Heart left ventricle (tissue), 16 donors: Measurements from ENCODE around the gene GYS1. TPM values are rescaled to one million over a fixed set of nuclear protein-coding genes. Genes with fewer than 3 reads are reported as not detected.

Source experiments
- ATAC-seq, 4 donors: fragments of 200-7000 bp; cut with Tn5 transposase; one replicate each; pipeline ENCODE4 v1.9.1; 2020 to 2022; ENCODE audit warnings: moderate library complexity in 4 of 4, mild to moderate bottlenecking in 3 of 4, moderate number of reproducible peaks in 1 of 4
- DNase-seq, 5 donors: peaks; one replicate each; pipeline ENCODE4 v3.0.0-alpha.2; 2020
- H3K27ac ChIP-seq, 12 donors: fragments of 200-600 bp; sonication (generic) in 4 of 12; one replicate each; pipeline versions ENCODE4 v1.5.0 to v1.8.0; 2016 to 2022; ENCODE audit warnings: mild to moderate bottlenecking in 2 of 12
- H3K27me3 ChIP-seq, 9 donors: fragments of 200-600 bp; sonication (generic) in 2 of 9; one replicate each; pipeline versions ENCODE4 v1.5.1 to v1.8.0; 2016 to 2022; ENCODE audit warnings: mild to moderate bottlenecking in 3 of 9
- H3K36me3 ChIP-seq, 9 donors: fragments of 200-600 bp; sonication (generic) in 2 of 9; one replicate each; pipeline versions ENCODE4 v1.5.0 to v1.8.0; 2018 to 2022; ENCODE audit warnings: mild to moderate bottlenecking in 2 of 9
- H3K4me1 ChIP-seq, 12 donors: fragments of 200-600 bp; sonication (generic) in 4 of 12; one replicate each; pipeline versions ENCODE4 v1.5.0 to v1.8.0; 2016 to 2022; ENCODE audit warnings: mild to moderate bottlenecking in 3 of 12
- H3K4me3 ChIP-seq, 12 donors: fragments of 200-600 bp; sonication (generic) in 4 of 12; one replicate each; pipeline versions ENCODE4 v1.5.0 to v1.8.0; 2017 to 2022; ENCODE audit warnings: mild to moderate bottlenecking in 9 of 12, moderate library complexity in 4 of 12
- H3K9me3 ChIP-seq, 12 donors: fragments of 200-600 bp; sonication (generic) in 4 of 12; one replicate each; pipeline versions ENCODE4 v1.5.0 to v1.8.0; 2016 to 2022; ENCODE audit warnings: mild to moderate bottlenecking in 1 of 12
- CTCF ChIP-seq, 12 donors: fragments of 200-600 bp; sonication (generic) in 4 of 12; IDR thresholded peaks; one replicate each; pipeline versions ENCODE4 v1.5.0 to v1.8.0; 2018 to 2022; ENCODE audit warnings: antibody characterized with exemption in 12 of 12, mild to moderate bottlenecking in 5 of 12
- POLR2A ChIP-seq, 2 donors: fragments of 450-650 bp; IDR thresholded peaks; one replicate each; pipeline ENCODE4 v1.6.1; 2017; ENCODE audit warnings: antibody characterized with exemption in 2 of 2, mild to moderate bottlenecking in 2 of 2, moderate library complexity in 2 of 2
- WGBS, 4 donors: extraction: QIAGEN DNeasy Blood & Tissue Kit in 2 of 4; methylation state at CpG; one replicate each; pipeline versions ENCODE4 v1.1.5 to v1.1.7; 2013 to 2018; 5-methylcytosine and 5-hydroxymethylcytosine counted together
- intact Hi-C, 10 donors: fragments of 100-400 bp; cut with DNase I; formaldehyde crosslinking; loops; one replicate each; pipeline versions ENCODE4 v1.11.1 to v1.14.2; 2022
- polyA plus RNA-seq, 2 donors: library from polyadenylated mRNA; stranded (reverse); fragments of 200-250 nt; gene quantifications; one replicate each; pipeline ENCODE4 v1.2.3, GENCODE V29; 2013
- total RNA-seq, 9 donors: library from RNA; depleted of rRNA in 2 of 9; stranded (reverse); fragments of >200 nt in 2 of 9; fragmentation: NEBNext Ultra II Directional in 3 of 9; extraction: Animal tissue kit (Norgen Biotek cat#: 25700) in 3 of 9; gene quantifications; one replicate each; pipeline versions ENCODE4 v1.1.0 to v1.2.4, GENCODE V29; 2016 to 2023
- donor health status: ischemic (EF 13 %, LVEDD 7.1; RV severe dilation, severe dysfunction).
- donor health status: healthy with polysubstance abuse.
- donor health status: DM: no; HTN: yes; CAD: no.
- donor health status: DM: no; HTN: no; CAD: no.
- donor health status: ischemic (EF 25% LVEDD 6.9; RV normal size, moderate dysfunction).
- donor health status: ischemic (EF 25% LVEDD 5.7; RV mildly dilated, moderate dysfunction).
- donor health status: healthy.
- donor health status: DM: yes; HTN: yes; CAD: no.
- donor health status: ischemic (EF 35%, LVEDD 5.7; RV mildly dilated, moderate dysfunction).
- donor health status: nonischemic (EF 11% LVEDD 7.7; RV severe dilation, severe dysfunction).
- donor health status: DM: yes; HTN: yes; CAD: no.
- donor health status: PGD.
- donor health status: ischemic (EF 29% LVEDD 5.4; RV normal size, mild dysfunction).
- donor health status: nonischemic (EF 23%, LVEDD 6.1; RV moderate dilation, normal function).

GYS1 gene
- total and polyA plus RNA-seq, 11 donors: 114 to 264 (median 170) TPM

GRCh38 chr19:48999481-49000325, 6.6 kb upstream of the GYS1 start:
- DNase-seq (peak in 1 of 5 donors; percentile 78), ATAC-seq (peak in 3 of 4 donors; percentile 53 to 60 (median 55))
- peak; percentile 36 to 68 (median 49) for TF ChIP-seq CTCF (IDR thresholded peaks at IDR 0.05)
- TF ChIP-seq POLR2A (IDR thresholded peaks at IDR 0.05): no peak
- 58 to 84% (median 59%) methylated on average over 6 to 16 of the region's 16 CpGs for WGBS, 4 donors
- intact Hi-C loops: loop anchor here in 4 of 10 donors (10.0 kb wide), 3 partner anchors 195 to 215 kb away; no protein-coding TSS in a partner anchor
- Histone ChIP-seq H3K27me3 (no peaks in the 10 kb centered on the region), H3K4me3 (no peak overlapping the region), H3K27ac (no peak overlapping the region), H3K4me1 (peaks cover under 1 to 8% (median 3%) of the 10 kb centered on the region in 12 donors), H3K9me3 (no peaks in the 10 kb centered on the region), H3K36me3 (peaks cover 0 to 32% (median 21%) of the 10 kb centered on the region in 9 donors)

- no peaks in the 10 kb centered on the region for H3K9me3 ChIP-seq
- no peaks in the 10 kb centered on the region for H3K27me3 ChIP-seq
- intact Hi-C loops: loop anchor here in 4 of 10 donors (10.0 kb wide), 3 partner anchors 197 to 217 kb away; no protein-coding TSS in a partner anchor
- peak in 11 of 12 donors; percentile 10 to 47 (median 33) for TF ChIP-seq CTCF (IDR thresholded peaks at IDR 0.05)
- no peak for TF ChIP-seq POLR2A (IDR thresholded peaks at IDR 0.05)
- H3K4me1 ChIP-seq: peaks cover 6 to 17% (median 12%) of the 10 kb centered on the region in 12 donors
- DNase-seq (no peak), ATAC-seq (no peak)
- peaks cover 0 to 15% (median 3%) of the 10 kb centered on the region in 9 donors for H3K36me3 ChIP-seq
- WGBS, 4 donors: 68 to 81% (median 72%) methylated on average over 5 of the region's 5 CpGs
- no peak overlapping the region for H3K27ac ChIP-seq
- no peak overlapping the region for H3K4me3 ChIP-seq
Measured at GRCh38 chr19:48997972-48998371, 4.9 kb upstream of the GYS1 start.

GRCh38 chr19:48994035-48994386, 902 bp upstream of the GYS1 start:
- no peaks in the 10 kb centered on the region for H3K9me3 ChIP-seq
- intact Hi-C loops: loop anchor here in 4 of 10 donors (5.0 to 10.0 kb wide), 4 partner anchors 153 to 221 kb away; no protein-coding TSS in a partner anchor
- DNase-seq: no peak
- no peaks in the 10 kb centered on the region for H3K27me3 ChIP-seq
- peak overlapping the region; percentile 54 to 99 (median 82) for H3K4me3 ChIP-seq
- H3K36me3 ChIP-seq: peaks cover 0 to 13% (median 3%) of the 10 kb centered on the region in 9 donors
- no peak for ATAC-seq
- 0 to 2% (median 2%) methylated on average over 13 of the region's 13 CpGs for WGBS, 4 donors
- peak overlapping the region; percentile 76 to 99 (median 94) for H3K27ac ChIP-seq
- H3K4me1 ChIP-seq: peaks cover 6 to 47% (median 35%) of the 10 kb centered on the region in 12 donors
- TF ChIP-seq POLR2A (IDR thresholded peaks at IDR 0.05): no peak
- TF ChIP-seq CTCF (IDR thresholded peaks at IDR 0.05): no peak

- no peaks in the 10 kb centered on the region for H3K27me3 ChIP-seq
- intact Hi-C loops: loop anchor here in 4 of 10 donors (5.0 to 10.0 kb wide), 4 partner anchors 155 to 222 kb away; no protein-coding TSS in a partner anchor
- peak overlapping the region; percentile 56 to 99 (median 82) for H3K4me3 ChIP-seq
- peaks cover 6 to 48% (median 35%) of the 10 kb centered on the region in 12 donors for H3K4me1 ChIP-seq
- H3K9me3 ChIP-seq: no peaks in the 10 kb centered on the region
- ATAC-seq (peak in 3 of 4 donors; percentile 0 to 2 (median 2)), DNase-seq (peak in 1 of 5 donors; percentile 48)
- WGBS, 4 donors: 0 to 1% (median 1%) methylated on average over 16 to 20 of the region's 20 CpGs
- H3K27ac ChIP-seq: peak overlapping the region; percentile 61 to 99 (median 96)
- peaks cover 0 to 25% (median 16%) of the 10 kb centered on the region in 9 donors for H3K36me3 ChIP-seq
- TF ChIP-seq CTCF (IDR thresholded peaks at IDR 0.05): no peak
- TF ChIP-seq POLR2A (IDR thresholded peaks at IDR 0.05): no peak
Measured at GRCh38 chr19:48992581-48993174, 431 bp downstream of the GYS1 start.
